Kidney epithelial cell (primary cell): ENCODE results near the gene ZNF718. TPM values are rescaled to one million over a fixed set of nuclear protein-coding genes. Genes with fewer than 3 reads are reported as not detected.
A peak's percentile ranks its signal among the peaks of the same experiment; 100 is the strongest.
"Not testable (repeated sequence)": the region's sequence is repeated elsewhere in the genome, so short reads cannot be mapped to it uniquely, and the experiment has no call there.

Experiments used
- DNase-seq: peaks from one replicate; pipeline ENCODE4 v3.0.0-alpha.2; 2010; ENCODE audit warnings: low read depth
- H3K27me3 ChIP-seq: 2 replicates; pipeline ENCODE4 v1.6.0; 2011; ENCODE audit warnings: low read length; ENCODE audit not compliant: control insufficient read depth, insufficient read depth
- H3K36me3 ChIP-seq: 2 replicates; pipeline ENCODE4 v1.5.1; 2011; ENCODE audit warnings: low read length; ENCODE audit not compliant: control insufficient read depth, insufficient read depth
- H3K4me3 ChIP-seq: 2 replicates; pipeline ENCODE4 v1.5.1; 2011; ENCODE audit warnings: low read depth, mild to moderate bottlenecking, control low read depth, low read length
- total RNA-seq: library from RNA; depleted of rRNA; stranded (reverse); fragments of >200 nt; gene quantifications from 2 replicates; pipeline ENCODE4 v1.2.3, GENCODE V29; 2015
- TF ChIP-seq, protein P1 (sequence below): IDR thresholded peaks from 2 replicates; pipeline ENCODE4 v1.5.1; 2011; ENCODE audit warnings: mild to moderate bottlenecking, moderate library complexity, low read length, control low read depth, inconsistent platforms; ENCODE audit not compliant: insufficient read depth, poor library complexity, severe bottlenecking

ZNF718 gene
- total RNA-seq, 1 donor from 2014 or later, result 13.9 TPM

DNA sequence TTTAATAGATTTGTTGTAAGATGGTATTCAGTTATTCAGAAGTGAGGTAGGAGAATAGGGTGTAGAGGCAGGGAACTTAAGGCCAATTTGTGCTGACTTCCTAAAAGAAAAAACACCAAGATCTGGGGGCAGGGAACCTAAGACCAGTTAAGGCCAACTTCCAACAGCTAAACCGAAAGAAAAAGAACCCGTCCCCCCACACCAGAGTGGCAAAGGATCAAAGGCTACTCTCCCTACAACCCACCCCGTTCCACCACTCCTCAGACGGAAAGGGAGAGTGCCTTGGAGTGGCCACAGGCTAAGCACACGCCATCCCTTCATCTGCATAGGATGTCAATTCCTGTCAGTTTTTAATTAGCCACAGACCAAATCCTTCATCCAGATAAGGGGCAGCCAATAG lies 3.7 kb upstream of the ZNF718 start:
- H3K27me3 ChIP-seq, result no peaks in the 10 kb centered on the region
- no peak overlapping the region for H3K4me3 ChIP-seq
- no peaks in the 10 kb centered on the region for H3K36me3 ChIP-seq
- DNase-seq, result no peak
- TF ChIP-seq, protein P1, sequence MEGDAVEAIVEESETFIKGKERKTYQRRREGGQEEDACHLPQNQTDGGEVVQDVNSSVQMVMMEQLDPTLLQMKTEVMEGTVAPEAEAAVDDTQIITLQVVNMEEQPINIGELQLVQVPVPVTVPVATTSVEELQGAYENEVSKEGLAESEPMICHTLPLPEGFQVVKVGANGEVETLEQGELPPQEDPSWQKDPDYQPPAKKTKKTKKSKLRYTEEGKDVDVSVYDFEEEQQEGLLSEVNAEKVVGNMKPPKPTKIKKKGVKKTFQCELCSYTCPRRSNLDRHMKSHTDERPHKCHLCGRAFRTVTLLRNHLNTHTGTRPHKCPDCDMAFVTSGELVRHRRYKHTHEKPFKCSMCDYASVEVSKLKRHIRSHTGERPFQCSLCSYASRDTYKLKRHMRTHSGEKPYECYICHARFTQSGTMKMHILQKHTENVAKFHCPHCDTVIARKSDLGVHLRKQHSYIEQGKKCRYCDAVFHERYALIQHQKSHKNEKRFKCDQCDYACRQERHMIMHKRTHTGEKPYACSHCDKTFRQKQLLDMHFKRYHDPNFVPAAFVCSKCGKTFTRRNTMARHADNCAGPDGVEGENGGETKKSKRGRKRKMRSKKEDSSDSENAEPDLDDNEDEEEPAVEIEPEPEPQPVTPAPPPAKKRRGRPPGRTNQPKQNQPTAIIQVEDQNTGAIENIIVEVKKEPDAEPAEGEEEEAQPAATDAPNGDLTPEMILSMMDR, result no peak

DNA sequence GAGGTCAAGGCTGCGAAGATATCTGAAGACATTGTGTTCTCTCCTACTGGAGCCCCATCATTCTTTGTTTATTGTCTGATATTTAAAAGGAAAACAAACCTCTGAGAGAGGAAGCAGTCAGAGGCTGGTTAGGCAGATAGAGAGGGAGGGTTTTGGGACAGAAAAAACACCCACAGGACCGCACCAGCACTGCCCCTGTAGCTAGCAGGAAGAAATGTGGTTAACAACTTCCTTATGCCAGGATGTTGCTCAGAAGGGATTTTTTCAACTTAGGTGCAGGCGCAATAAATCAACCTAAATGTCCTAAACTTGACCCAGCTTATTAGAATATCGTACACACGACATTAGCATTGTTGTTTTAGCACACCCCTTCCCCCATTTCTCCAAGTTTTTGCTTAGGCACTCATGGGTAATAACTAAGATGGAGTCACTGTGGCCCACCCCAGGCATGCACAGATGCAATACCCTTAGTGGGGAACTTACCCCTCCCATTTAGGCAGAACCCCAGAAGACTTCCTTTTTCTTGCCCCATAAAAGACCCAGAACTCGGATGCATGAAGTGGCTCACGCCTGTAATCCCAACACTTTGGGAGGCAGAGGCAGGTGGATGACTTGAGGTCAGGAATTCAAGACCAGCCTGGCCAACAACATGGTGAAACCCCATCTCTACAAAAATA lies 2.8 kb upstream of the ZNF718 start:
- DNase-seq, result no peak
- TF ChIP-seq, protein P1, result no peak
- no peaks in the 10 kb centered on the region for H3K36me3 ChIP-seq
- H3K4me3 ChIP-seq, result no peak overlapping the region
- H3K27me3 ChIP-seq, result no peaks in the 10 kb centered on the region

DNA sequence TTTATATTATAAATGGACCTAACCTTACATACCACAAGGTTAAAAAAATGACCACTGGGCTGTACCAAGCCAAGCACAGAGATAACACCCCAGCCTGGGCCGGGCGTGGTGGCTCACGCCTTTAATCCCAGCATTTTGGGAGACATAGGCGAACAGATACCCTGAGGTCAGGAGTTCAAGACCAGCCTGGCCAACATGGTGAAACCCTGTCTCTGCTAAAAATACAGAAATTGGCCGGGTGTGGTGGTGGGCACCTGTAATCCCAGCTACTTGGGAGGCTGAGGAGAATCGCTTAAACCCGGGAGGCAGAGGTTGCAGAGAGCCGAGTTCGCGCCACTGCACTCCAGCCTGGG lies 403 bp upstream of the ZNF718 start:
- not testable (repeated sequence) for H3K27me3 ChIP-seq, DNase-seq, H3K36me3 ChIP-seq
- peak overlapping the region; percentile 17 for H3K4me3 ChIP-seq

DNA sequence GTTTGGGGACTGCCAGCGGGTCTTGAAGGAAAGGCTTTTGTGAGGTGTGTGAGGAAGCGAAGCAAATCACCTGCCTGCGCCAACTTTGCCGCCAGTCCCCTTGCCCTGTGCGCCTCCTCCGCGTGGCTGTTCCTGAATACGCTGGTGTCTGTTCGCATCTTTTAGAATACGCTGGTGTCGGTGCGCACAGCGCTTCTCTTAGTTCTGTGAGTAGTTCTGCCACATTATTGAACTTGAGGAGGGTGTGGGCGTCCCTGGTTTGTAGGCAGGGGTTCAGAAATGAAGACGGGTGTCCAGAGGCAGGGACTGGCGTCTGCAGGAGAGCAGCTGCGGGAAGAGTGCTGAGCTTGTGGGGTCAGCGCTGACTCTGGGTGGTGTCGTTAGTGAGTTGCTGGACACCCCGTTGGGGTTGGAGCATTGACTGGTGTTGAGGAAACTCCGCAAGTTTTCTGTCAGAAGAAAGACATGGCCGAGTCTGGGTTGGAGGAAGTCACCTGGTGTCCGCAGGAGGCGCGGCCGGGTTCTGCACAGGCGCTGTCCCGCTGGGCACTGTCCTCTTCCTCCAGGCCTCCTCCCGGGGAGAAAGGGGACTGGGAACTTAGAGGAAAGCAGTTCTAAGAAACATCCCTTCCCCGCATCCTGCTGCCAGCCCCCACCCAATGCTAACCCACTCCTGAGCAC lies 930 bp downstream of the ZNF718 start:
- peak; percentile 1 for DNase-seq
- Histone ChIP-seq H3K4me3 (peak overlapping the region; percentile 79), H3K27me3 (no peaks in the 10 kb centered on the region), H3K36me3 (no peaks in the 10 kb centered on the region)
- TF ChIP-seq, protein P1, result no peak

DNA sequence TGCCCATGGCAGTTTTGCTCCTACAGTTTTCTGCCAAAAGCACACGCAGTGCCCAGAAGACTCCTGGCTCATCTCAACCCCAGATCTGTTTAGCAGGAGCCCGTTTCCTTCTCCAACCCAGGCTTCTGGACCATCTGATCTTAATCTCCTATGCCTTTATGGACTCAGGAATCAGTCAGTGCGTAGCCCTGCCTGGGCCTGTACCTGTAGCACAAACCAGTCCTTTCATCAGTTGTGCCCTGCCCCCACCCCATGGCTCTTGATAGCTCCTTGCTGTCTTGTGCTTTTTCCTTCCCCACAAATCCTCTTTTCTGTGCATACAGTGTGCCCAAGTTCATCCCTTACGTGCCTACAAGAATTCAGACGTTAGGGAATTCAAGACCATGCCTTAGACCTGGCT lies 1.5 kb downstream of the ZNF718 start:
- DNase-seq, result no peak
- Histone ChIP-seq H3K4me3 (peak overlapping the region; percentile 79), H3K27me3 (no peaks in the 10 kb centered on the region), H3K36me3 (no peaks in the 10 kb centered on the region)
- TF ChIP-seq, protein P1, result no peak

DNA sequence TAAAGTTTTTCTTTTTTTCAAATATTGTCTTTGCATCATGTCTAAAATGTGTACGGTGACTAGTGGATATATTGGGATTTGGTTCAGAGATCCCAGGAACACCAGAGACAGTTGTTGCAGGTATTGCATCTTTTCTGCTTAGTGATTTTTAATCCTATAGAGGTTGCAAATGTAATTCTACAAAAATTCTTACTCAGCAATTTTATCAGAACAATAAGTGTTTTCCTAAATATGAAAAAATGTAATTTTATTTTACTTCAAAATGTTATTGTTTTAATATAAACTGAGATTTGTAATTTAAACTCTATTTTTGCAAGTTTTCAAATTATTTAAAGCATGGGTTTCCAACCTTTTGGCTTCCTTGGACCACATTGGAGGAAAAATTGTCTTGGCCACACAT lies 8.2 kb downstream of the ZNF718 start:
- Histone ChIP-seq H3K27me3 (no peaks in the 10 kb centered on the region), H3K36me3 (peaks cover 2% of the 10 kb centered on the region), H3K4me3 (no peak overlapping the region)
- TF ChIP-seq, protein P1, result no peak
- DNase-seq, result no peak
